ENCODE measurements around the gene SRSF1.

- TF ChIP-seq RCOR1 (IDR thresholded peaks at IDR 0.05; ENCODE audit: low read depth, low read length) (no peak), CTCF (IDR thresholded peaks at IDR 0.05) (no peak), RAD21 (conservative IDR thresholded peaks at IDR 0.05 in 1 of 2, IDR thresholded peaks at IDR 0.05 in 1 of 2) (no peak), RFX5 (IDR thresholded peaks at IDR 0.05) (no peak), CHD2 (IDR thresholded peaks at IDR 0.05; ENCODE audit: low read length, partially characterized antibody) (no peak), EHMT2 (IDR thresholded peaks at IDR 0.05; ENCODE audit: low read depth) (no peak), ATOH8 (CRISPR knock-in tag; IDR thresholded peaks at IDR 0.05; ENCODE audit: low read depth) (no peak), HOXB13 (CRISPR knock-in tag; IDR thresholded peaks at IDR 0.05; ENCODE audit: low read depth) (no peak), USF2 (IDR thresholded peaks at IDR 0.05) (no peak)
- TF ChIP-seq, protein P1, sequence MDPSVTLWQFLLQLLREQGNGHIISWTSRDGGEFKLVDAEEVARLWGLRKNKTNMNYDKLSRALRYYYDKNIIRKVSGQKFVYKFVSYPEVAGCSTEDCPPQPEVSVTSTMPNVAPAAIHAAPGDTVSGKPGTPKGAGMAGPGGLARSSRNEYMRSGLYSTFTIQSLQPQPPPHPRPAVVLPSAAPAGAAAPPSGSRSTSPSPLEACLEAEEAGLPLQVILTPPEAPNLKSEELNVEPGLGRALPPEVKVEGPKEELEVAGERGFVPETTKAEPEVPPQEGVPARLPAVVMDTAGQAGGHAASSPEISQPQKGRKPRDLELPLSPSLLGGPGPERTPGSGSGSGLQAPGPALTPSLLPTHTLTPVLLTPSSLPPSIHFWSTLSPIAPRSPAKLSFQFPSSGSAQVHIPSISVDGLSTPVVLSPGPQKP (IDR thresholded peaks at IDR 0.05; ENCODE audit: low read depth, low read length): no peak
These were observed 49.2 kb downstream of the SRSF1 start for GRCh38 chr17:57957886-57958285.
